Stimulated activated naive CD8-positive, alpha-beta T cell treated with anti-CD3 and anti-CD28 coated beads, Interleukin-15, Interleukin-2, amounts not matched to agents 100 U/mL and 50 U/mL, for 24 hours (primary cell): ENCODE results near the gene RPS2.
A peak's percentile ranks its signal among the peaks of the same experiment; 100 is the strongest.
"Not testable (repeated sequence)": the region's sequence is repeated elsewhere in the genome, so short reads cannot be mapped to it uniquely, and the experiment has no call there.

ENCODE experiments used
- ATAC-seq: fragments of 150-1000 bp; cut with Tn5 transposase; one replicate; pipeline ENCODE4 v1.10.0; 2021
- DNase-seq: peaks from one replicate; pipeline ENCODE4 v3.0.0; 2021

RPS2 gene

DNA sequence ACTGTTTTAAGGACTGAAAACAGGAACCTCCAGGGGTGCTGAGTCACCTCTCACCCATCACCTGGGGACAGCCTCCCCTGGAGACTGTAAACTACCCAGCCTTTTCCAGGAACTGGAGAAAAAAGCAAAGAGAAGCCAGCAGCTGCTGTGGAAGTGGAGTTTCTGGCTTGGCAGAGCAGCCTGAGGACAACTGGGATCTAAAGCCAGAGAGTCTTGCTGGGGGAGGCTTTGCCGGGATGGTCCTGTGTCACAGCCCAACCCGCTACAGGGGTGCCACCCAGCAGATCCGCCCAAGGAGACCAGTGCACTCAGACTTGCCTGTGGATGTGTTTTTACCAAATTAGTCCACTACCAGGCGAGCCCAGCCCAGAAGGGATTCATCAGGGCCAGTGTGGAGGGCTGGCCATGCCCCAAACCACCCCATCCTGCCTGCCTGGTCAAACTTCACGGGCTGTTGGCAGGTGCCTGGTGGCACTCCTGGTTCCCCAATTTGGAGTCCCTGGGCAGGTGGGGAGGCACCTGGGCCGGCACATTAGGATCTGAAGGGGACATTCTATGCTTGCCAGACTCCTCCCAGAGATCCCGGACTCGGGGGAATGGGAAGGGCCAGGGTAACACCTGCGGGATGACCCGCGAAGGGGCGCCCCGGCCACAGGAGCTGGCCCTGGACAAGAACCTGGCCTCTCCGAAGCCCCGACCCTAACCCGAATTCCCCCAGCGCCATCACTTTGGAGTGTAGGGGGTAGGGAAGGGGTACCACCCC lies 22.4 kb downstream of the RPS2 start:
- ATAC-seq (no peak), DNase-seq (no peak)

DNA sequence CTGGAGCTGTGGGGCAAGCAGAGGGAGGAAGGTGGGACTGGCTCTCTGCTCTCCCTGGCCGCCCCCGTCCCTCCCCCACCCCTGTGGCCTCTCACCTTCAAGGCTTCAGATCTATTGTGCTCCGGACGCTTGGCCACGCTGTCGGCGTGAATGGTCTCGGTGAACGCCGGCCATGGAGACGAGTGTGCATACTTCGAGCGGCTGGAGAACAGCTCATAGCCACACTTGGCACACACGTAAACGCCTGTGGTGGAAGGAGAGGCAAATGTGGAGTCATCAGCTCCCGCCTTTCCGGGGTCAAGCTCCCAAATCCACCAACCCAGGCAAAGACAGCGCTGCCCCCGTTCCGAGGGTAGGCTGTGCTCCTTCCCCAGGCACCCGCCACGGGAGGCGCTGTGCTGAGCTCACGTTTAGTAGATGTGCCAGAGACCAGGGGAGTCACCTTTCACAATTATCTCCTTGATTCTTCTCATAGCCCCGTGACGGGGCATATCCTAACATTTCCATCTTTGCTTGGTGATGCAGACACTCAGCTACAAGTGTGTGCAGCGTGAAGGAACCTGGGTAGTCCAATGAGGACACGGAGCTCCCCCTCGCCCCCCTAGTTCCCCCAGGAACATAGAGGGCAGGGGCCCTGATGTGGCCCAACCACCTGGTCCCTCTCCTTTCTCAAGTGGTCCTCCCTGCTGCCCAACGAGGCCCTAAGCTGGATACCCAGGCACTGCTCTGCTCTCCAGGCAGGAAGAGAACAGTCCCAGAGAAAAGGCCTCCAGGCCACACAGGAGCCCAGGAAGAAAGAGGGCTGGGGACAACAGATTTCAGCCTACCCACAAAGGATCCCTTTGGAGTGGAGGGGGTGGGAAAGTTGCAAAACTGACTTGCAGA lies 23.2 kb downstream of the RPS2 start:
- ATAC-seq: no peak
- DNase-seq: no peak

DNA sequence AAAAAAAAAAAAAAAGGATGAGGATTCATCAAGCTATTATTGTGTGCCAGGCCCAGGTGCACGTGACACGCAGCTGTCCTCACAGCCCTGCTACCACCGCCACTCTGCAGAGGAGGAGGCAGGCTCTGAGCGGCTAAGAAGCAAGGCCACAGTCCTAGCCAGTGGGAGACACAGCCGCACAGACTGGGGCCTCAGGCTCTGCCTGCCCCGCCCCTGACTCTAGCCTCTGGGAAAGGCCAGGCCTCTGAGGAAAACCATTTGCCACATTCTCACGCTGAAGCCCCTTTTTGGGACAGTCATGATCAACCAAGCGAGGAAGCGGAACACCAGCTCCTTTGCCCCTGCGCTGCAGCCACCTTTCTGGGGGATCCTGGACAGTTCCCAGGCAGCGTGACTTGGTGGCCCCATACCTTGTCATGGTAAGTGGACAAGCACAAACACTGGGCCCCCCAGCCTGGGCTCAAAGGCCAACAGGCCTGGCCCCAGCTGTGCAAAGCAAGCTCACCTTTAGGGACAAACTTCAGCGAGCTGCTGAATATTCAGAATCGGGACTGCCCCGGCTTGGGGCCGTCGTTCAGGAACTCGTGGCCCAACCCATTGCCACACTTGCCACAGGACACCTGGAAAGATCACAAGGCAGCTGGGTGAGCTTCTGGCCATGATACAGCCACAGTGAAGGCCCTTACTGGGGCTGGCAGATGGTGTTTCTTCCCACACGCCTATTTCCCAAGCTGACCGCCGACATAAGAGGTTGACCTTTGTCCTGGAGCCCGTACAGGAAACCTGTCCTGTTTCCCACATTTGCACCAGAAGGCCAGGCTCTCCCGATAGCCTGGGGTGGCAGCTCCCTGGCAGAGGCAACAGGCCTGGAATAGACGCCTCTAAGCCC lies 24.1 kb downstream of the RPS2 start:
- ATAC-seq (no peak), DNase-seq (no peak)

DNA sequence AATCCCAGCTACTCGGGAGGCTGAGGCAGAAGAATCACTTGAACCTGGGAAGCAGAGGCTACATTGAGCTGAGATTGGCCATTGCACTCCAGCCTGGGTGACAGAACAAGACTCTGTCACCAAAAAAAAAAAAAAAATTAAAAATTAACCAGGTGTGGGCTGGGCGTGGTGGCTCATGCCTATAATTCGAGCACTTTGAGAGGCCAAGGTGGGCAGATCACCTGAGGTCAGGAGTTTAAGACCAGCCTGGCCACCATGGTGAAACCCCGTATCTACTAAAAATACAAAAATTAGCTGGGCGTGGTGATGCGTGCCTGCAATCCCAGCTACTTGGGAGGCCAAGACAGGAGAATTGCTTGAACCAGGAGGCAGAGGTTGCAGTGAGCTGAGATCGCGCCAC lies 24.8 kb downstream of the RPS2 start:
- not testable (repeated sequence) for DNase-seq, ATAC-seq

DNA sequence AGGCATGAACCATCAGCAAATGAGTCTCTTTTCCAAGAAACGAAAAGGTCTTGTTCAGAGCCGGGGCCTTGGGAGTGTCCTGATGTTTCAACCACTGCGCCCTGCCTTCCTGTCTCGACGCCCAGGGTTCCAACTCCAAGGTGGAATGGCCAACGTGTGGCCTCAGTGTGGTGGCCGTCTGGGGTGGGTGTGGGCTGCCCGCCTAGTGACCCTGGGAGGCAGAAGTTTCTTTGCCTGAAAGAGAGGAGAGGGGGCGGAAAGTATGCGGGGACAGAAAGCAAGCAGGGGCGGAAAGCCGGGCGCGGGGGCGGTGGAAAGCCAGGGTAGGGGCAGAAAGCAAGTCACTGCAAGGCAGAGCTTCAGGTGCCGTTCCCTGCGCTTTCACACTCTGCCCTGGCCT lies 25.7 kb downstream of the RPS2 start:
- ATAC-seq (no peak), DNase-seq (no peak)

DNA sequence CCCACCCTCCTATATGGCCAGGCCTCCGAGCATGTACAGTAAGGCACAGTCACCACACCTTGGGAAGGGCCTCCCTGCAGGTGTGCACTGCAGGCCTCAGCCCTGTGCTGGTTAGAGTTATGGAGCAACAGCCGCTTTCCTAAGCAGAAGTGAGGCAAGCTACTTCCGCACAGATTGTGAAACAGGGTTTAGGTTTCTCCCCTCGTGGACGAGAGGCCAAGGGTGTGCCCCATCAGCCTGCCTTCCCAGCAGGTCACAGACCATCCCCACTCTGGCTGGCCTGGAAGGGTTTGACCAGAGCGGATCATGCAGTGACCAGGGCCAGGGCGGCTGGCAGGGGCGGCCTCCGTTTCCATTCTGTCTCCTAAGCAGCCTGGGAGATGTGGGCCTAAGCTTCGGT lies 26.3 kb downstream of the RPS2 start:
- DNase-seq (no peak), ATAC-seq (no peak)

DNA sequence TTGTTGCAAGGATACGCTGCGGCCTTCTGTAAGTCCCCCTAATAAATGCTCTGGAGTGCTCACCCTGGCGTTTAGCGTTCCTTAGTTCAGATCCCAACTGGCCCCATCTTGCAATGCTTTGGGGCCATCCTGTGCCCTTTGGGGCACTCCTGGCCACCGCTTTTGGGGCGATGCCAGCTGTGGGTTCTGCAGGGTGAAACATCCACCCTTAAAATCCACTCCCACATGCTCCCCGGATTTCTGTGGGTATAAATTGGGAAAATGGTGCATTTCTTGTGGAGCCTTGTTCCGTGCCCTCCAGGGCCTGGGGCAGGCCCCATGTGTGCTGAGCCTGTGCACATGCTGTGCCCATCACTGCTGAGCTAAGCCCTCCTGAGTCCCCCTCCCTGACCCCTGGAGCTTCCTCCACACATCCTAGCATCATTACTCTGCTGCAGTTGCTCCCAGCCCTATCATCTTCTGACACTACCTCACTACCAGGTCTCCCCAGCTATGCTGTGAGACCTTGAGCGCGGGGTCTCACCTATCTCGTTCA lies 27.6 kb downstream of the RPS2 start:
- no peak for ATAC-seq
- no peak for DNase-seq

DNA sequence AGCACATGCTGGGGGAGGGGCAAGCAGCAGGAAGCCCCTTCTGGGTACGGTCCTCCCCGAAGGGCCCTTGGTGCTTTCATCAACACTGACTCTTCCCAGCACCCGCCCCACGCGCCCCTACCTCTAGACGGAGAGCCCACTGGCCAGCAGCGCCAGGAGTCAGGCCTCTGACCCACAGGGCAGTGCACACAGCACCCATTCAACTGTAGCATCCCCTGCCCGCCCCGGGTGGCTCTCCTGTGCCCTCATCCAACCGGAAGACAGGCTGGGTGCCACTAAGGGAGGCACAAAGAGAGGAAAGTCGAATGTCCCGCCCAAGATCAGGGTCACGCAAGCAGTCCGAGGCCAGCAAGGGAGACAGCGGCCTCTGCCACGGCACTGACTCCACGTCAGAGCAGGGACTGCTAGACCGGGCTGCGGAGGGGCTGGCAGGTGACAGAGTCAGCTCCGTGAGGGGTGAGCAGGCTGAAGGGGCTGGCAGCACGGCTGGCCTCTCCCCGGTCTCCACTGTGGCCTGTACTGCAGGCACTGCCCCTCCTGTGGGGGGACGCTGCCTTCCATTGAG lies 31.4 kb downstream of the RPS2 start:
- ATAC-seq (no peak), DNase-seq (no peak)

DNA sequence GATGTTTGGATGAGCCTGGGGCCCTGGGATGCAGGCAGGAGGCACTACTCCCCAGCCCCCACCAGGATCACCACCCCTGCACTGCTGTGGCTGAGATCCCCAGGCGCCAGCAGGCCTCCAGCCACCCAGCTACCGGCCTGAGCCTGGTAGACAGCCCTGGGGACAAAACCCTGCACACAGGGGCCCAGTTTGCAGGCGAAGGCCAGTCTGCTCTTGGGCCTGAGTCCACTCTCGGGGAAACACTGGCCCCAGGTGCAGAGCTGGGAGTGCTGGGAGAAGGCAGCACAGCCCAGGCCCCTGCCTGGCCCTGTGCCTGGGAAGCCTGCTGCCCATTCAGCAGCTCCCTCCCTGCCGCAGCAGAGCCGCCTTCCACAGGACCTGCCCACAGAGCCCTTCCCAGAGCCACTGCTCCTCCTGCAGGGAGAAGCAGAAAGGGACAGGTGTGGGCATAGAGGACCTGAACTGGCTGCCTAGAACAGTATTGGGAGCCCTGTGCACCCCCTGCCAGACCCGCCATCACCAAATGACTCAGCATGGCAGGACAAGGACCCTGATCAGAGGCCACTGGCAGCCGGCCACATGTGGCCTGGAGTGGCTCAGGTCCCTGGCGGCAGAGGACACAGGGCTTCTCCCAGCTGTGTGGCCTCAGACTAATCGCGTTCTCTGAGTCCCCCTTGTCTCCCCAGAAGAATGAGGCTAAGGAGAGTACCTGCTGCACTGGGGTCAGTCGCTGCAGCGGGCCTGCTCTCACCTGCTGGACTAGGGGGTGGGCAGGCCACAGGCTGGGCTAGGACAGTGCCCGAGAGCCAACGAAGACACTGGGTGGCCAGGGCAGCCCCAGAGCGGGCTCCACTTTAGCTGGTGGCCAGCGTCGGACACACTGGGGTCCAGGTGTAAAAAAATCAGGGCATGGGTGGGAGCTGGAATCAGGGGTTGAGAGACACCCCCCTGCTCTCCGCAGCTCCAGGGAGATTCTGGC lies 32.3 kb downstream of the RPS2 start:
- DNase-seq (no peak), ATAC-seq (no peak)

DNA sequence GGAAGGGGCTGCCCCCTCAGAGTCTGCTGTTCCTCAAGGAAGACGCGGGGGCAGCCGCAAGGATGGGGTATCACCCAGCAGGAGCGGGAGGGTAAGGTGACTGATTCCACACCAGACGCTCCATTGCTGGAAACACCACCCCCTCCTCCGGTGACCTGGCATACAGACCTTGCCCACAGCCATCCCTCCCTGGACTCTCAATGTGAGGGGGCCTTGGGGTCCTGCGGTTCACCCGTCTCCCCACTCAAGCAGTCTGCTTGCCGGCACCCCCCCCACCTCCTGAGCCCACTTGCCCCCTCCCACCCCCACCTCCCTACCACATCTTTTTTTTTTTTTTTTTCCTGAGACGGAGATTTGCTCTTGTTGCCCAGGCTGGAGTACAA lies 34.3 kb downstream of the RPS2 start:
- ATAC-seq (no peak), DNase-seq (no peak)

DNA sequence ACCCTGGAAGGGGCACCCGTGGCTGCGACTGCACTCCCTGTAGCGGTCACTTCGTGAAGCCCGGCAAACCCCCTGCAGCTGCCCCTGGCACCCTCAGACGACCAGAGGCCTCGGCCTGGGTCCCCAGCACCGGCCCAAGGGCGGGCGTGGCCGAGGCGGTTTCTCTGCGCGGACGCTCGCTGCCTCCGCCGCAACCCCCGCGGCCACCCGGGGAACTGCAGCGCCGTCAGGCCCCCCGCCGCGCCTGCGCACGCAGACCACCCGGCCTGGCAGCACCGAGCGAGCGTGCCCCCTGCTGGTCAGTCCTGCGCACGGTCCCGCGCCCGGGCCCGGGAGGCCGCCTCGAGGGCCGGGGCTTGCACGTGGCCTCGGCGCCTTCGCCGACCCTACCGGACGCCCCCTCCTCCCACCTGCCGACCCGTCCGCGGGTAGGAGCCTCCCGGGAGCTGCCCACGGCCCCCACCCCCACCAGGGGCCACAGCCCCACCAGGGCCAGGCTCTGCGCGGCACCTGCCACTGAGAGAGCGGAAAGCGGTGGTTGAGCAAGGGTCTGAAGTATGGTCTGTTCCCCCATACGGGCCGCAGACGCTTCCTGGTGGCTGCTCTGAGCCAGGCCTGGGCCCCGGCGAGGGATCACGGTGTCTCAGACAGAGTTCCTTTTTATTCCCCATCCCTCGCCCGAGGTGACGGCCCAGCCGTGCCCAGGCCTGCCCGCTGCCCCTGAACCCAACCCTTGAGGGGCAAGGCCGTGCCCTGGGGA lies 34.9 kb downstream of the RPS2 start:
- ATAC-seq (peak; percentile 94), DNase-seq (peak; percentile 96)

DNA sequence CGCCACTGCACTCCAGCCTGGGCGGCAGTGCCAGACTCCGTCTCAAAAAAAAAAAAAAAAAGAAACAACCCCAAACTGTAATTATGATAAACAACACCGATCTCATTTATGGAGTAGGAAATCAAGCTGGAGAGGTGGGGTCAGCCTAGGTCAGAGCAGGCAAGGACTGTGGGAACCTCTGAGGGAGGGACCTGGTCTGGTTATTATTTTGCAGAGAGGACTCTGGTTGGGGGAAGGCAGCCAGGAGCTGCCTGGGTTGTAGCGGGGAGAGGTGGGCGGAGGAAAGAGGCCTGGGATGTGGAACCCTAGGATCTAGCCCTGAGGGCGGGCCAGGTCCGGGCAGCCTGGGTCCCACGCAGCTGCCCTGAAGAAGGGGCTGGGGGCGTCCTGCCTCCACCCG lies 35.5 kb downstream of the RPS2 start:
- ATAC-seq (peak; percentile 10), DNase-seq (no peak)

DNA sequence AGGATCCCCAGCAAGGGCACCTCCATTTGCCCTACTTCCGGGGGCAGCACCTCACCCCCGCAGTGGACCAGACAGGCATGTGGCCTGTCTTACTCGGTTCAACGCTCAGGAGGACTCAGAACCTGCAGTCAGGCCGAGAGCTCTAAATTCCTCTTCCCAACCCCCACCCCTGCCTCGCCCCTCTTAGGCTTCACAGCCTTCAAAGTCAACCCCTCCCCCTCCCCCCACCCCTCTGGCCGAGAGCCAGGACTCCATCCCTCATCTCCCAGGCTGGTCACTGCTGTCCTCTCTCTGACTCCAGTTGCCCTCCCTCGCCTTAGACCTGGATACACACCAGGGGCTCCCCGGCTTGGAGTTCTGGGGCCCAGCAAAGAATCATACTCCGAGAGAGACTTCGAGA lies 38.4 kb downstream of the RPS2 start:
- no peak for ATAC-seq
- no peak for DNase-seq

DNA sequence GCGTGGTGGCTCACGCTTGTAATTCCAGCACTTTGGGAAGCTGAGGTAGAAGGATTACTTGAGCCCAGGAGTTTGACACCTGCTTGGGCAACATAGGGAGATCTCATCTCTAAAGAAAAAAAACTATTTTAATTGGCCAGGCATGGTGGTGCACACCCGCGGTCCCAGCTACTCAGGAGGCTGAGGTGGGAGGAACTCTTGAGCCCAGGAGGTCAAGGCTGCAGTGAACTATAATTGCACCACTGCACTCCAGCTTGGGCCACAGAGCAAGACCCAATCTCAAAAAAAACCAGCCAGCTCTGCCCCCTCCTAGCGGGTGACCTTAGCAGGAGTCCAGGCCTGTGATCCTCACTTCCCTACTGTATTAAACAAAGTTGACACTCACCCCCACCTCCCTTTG lies 40.5 kb downstream of the RPS2 start:
- DNase-seq (no peak), ATAC-seq (no peak)

DNA sequence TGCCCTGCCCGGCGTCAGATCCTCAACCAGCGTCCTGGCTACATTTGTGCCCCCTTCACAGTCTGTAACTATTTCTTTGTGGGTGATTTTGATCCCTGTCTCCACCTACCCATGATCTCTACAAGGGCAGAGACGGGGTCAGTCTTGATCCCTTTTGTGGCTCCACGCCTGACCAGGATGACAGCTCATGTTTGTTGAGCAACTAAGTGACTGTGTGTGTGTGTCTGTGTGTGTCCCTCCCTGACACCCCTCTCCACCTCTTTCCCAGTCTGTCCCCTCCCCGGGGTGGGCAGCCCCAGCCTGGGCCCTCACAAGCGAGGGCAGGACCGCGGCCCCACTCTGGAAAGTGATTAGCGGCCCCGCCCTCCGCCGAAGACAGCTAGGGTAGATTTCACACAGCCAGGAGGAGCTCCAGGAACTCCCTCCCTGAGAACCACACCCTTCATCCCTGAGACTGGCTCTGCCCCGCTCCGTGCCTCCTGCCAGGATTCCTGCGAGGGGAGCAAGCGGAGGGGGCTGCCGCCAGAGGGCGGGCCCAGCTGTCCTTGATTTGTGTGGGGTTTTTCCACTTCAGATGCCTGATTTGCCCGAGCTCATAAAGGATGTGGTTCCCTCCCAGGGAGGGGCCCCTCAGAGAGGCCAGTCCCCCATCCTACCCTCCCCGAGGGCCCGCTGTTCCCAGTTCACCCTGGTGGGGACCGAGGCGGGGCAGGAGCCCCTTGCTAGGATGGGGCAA lies 41.2 kb downstream of the RPS2 start:
- peak; percentile 33 for ATAC-seq
- peak; percentile 43 for DNase-seq

DNA sequence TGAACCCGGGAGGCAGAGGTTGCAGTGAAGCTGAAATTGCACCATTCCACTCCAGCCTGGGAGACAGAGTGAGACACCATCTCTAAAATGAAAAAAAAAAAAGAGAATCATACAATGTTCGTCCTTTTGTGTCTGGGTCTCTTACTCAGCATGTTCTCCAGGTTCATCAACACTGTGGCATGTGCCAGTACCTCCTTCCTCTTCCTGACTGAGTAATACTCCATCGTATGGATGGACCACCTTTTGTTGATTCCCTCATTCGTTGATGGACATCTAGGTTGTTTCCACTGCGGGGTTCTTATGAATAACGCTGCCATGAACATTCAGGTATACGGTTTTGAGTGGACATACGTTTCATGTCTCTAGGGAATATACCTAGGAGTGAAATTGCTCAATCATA lies 42.3 kb downstream of the RPS2 start:
- DNase-seq (no peak), ATAC-seq (no peak)

DNA sequence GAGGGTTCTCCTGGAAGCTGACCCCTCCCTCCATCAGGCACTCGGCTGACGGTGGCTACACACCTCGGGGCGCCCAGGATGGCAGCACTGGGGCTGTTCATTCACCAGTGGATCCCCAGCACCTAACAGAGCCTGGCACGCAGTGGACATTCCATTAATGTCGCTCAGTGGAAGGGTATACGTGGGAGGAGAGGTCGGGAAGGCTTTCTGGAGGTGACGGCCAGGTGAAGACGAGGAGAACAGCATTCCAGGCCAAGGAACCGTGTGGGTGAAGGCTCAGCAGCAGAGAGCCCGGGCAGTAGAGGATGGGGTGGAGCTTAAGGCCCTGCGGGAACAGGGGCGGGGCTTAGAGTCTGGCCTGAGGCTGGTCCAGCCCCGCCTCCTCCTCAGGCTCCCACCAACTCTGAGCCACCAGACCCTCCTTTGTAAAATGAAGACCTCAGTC lies 43.9 kb downstream of the RPS2 start:
- ATAC-seq: peak; percentile 34
- peak; percentile 28 for DNase-seq

DNA sequence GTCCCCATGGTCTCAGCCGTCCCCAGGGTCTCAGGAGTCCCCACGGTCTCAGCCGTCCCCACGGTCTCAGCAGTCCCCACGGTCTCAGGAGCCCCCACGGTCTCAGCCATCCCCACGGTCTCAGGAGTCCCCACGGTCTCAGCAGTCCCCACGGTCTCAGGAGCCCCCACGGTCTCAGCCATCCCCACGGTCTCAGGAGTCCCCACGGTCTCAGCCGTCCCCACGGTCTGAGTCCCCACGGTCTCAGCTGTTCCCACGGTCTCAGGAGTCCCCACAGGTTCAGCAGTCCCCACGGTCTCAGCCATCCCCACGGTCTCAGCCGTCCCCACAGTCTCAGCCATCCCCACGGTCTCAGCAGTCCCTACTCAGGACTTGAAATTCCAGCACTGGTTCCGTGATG lies 44.5 kb downstream of the RPS2 start:
- ATAC-seq, DNase-seq: not testable (repeated sequence)

DNA sequence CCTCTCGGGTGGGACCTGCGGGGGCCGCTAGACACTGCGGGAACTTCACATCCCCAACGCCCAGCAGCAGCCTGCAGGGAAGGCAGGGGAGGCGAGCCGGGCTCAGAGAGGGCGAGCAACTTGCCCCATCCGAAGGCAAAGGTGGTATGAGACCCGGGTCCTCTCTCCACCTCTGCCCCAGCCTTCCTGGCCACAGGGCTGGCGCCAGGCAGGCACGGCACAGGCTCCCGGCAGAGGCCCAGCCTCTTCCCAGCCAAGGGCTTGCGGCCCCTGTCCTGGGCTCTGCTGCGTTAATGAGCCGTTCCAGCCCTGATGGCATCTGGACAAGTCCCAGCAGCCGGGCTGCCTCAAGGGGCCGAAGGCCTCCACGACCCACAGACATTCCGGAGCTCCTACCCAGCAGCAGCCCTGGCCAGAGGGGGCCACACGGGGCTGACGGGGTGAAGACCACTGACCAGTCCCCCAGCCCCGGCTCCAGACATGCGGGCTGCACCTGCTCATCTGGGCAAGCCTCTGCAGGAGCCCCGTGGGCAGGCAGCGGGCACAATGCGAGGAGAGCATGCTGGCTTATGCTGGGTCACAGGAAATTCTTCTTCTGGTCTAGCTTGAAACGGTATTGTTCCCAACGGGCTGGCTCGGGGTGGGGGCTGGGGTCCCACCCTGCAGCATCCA lies 45.2 kb downstream of the RPS2 start:
- ATAC-seq: no peak
- no peak for DNase-seq
